ENCODE measurements around the gene CDYL. TPM values are rescaled to one million over a fixed set of nuclear protein-coding genes. Genes with fewer than 3 reads are reported as not detected.

Gene CDYL
- total RNA-seq, 4 donors from 2014 or later, result 42.2 to 70.6 (median 49.0) TPM

DNA sequence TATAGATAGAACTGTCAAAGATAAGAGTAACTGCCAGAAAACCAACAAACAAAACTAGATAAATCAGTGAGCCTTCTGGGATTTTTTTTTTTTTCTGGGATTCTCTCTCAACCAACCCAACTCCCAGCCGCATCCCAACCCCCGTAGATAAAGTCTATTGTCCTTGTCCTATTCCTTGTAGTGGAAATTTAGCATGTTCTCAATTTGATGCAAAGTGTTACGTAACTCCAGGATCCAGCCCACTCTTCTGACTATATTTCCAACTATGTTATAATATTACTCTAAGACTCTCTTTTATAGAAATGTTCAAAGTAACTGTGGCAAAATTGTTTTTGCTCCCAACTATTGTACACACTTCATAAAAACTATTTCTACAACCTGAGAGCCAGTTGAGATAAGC, 15.4 kb upstream of the CDYL start:
- Histone ChIP-seq H3K4me1 (no peaks in the 10 kb centered on the region), H3K27ac (no peak overlapping the region), H3K27me3 (no peaks in the 10 kb centered on the region), H3K4me3 (no peak overlapping the region), H3K36me3 (no peaks in the 10 kb centered on the region), H3K9me3 (peaks cover 3% of the 10 kb centered on the region)
- TF ChIP-seq EP300 (IDR thresholded peaks at IDR 0.05), result no peak
- no peak for TF ChIP-seq POLR2A (IDR thresholded peaks at IDR 0.05)
- no peak for TF ChIP-seq POLR2AphosphoS5 (IDR thresholded peaks at IDR 0.05)
- TF ChIP-seq, protein P1, sequence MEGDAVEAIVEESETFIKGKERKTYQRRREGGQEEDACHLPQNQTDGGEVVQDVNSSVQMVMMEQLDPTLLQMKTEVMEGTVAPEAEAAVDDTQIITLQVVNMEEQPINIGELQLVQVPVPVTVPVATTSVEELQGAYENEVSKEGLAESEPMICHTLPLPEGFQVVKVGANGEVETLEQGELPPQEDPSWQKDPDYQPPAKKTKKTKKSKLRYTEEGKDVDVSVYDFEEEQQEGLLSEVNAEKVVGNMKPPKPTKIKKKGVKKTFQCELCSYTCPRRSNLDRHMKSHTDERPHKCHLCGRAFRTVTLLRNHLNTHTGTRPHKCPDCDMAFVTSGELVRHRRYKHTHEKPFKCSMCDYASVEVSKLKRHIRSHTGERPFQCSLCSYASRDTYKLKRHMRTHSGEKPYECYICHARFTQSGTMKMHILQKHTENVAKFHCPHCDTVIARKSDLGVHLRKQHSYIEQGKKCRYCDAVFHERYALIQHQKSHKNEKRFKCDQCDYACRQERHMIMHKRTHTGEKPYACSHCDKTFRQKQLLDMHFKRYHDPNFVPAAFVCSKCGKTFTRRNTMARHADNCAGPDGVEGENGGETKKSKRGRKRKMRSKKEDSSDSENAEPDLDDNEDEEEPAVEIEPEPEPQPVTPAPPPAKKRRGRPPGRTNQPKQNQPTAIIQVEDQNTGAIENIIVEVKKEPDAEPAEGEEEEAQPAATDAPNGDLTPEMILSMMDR (IDR thresholded peaks at IDR 0.05), result no peak
- WGBS, result 87% methylated on average over 3 of the region's 3 CpGs
- no peak for DNase-seq (ENCODE audit: low spot score in 2 of 2)

DNA sequence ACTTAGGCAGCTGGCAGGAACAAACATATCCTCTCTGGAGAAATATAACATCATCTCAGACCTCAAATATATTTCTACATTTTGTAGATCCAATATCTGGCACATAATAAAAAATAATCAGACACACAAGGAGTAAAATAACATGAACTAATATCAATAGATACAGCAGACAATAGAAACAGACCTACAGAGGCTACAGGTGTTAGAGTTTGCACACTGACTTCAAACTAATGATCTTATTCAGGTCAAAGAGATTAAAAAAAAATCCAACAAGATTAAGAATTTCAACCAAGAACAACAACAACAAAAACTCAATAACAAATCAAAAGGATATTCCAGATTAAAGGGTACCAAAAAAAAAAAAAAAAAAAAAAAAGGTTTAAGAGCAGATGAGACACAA, 13.9 kb upstream of the CDYL start:
- Histone ChIP-seq H3K36me3 (no peaks in the 10 kb centered on the region), H3K4me1 (no peaks in the 10 kb centered on the region), H3K9me3 (peaks cover 3% of the 10 kb centered on the region), H3K27me3 (no peaks in the 10 kb centered on the region), H3K4me3 (no peak overlapping the region), H3K27ac (no peak overlapping the region)
- TF ChIP-seq POLR2A (IDR thresholded peaks at IDR 0.05) (no peak), EP300 (IDR thresholded peaks at IDR 0.05) (no peak), POLR2AphosphoS5 (IDR thresholded peaks at IDR 0.05) (no peak)
- TF ChIP-seq, protein P1 (IDR thresholded peaks at IDR 0.05), result no peak
- DNase-seq (ENCODE audit: low spot score in 2 of 2), result no peak

DNA sequence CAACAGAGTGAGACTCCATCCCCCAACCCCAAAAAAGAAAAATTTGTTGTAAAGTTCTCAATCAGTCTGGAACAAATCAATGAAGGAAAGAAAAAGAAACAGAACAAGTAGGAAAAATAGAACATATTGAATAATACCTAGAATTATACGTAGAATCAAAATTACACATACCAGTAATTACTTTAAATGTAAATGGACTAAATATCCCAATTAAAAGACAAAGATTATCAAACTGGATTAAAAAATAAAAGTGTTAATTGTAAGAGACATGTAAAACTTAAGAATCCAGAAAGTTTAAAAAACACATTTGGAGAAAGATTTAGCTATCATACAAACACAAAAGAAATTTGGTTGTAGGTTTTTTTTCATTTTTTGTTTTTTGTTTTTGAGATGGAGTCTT, 12.3 kb upstream of the CDYL start:
- DNase-seq (ENCODE audit: low spot score in 2 of 2), result no peak
- Histone ChIP-seq H3K4me1 (no peaks in the 10 kb centered on the region), H3K9me3 (peaks cover 3% of the 10 kb centered on the region), H3K36me3 (no peaks in the 10 kb centered on the region), H3K27ac (no peak overlapping the region), H3K4me3 (no peak overlapping the region), H3K27me3 (no peaks in the 10 kb centered on the region)
- TF ChIP-seq POLR2AphosphoS5 (IDR thresholded peaks at IDR 0.05), result no peak
- TF ChIP-seq, protein P1 (IDR thresholded peaks at IDR 0.05), result no peak
- no peak for TF ChIP-seq POLR2A (IDR thresholded peaks at IDR 0.05)
- no peak for TF ChIP-seq EP300 (IDR thresholded peaks at IDR 0.05)
- WGBS, result 97% methylated on average over 1 of the region's 1 CpG

DNA sequence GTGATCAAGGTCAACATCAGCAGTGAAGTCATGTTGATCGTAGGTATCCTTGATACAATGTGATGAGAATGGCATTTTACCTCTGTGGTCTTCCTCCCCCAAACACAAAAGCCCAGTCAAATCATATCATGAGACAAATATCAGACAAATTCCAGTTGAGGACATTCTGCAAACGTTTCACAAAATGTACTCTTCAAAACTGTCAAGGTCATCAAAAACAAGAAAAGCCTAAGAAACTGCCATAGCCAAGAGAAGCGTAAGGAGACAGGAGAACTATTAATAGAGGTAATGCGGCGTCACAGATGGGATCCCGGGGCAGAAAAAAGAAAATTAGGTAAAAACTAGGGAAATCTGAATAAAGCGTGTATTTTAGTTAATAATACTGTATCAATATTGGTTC, 7.4 kb upstream of the CDYL start:
- no peak for TF ChIP-seq POLR2A (IDR thresholded peaks at IDR 0.05)
- TF ChIP-seq, protein P1 (IDR thresholded peaks at IDR 0.05), result no peak
- TF ChIP-seq POLR2AphosphoS5 (IDR thresholded peaks at IDR 0.05), result no peak
- TF ChIP-seq EP300 (IDR thresholded peaks at IDR 0.05), result no peak
- Histone ChIP-seq H3K4me1 (no peaks in the 10 kb centered on the region), H3K36me3 (no peaks in the 10 kb centered on the region), H3K27me3 (no peaks in the 10 kb centered on the region), H3K27ac (no peak overlapping the region), H3K9me3 (peaks cover 3% of the 10 kb centered on the region), H3K4me3 (no peak overlapping the region)
- WGBS, result 89% methylated on average over 7 of the region's 7 CpGs
- DNase-seq (ENCODE audit: low spot score in 2 of 2), result no peak

DNA sequence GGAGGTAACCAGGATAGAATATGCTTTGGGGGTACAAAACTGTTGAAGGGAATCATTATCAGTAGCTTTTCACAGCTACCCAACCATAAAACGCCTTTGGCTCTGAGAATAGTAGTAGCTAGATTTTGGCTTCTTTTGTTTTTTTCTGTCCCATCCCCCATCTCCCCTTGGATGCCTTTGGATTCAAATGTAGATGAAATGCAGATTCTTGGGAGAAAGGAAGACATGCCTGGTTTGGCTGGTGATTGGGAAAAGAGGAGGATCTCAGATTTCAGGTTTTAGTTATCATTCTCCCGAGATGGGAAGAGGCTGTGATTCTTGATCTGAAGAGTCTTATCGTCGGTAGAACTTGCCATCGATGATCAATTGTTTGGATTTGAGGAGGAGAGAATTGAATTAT, 3.5 kb upstream of the CDYL start:
- Histone ChIP-seq H3K36me3 (no peaks in the 10 kb centered on the region), H3K9me3 (no peaks in the 10 kb centered on the region), H3K27me3 (no peaks in the 10 kb centered on the region), H3K4me3 (no peak overlapping the region), H3K27ac (no peak overlapping the region), H3K4me1 (peaks cover 14% of the 10 kb centered on the region)
- WGBS, result 61% methylated on average over 5 of the region's 5 CpGs
- TF ChIP-seq, protein P1 (IDR thresholded peaks at IDR 0.05), result no peak
- TF ChIP-seq POLR2AphosphoS5 (IDR thresholded peaks at IDR 0.05) (no peak), POLR2A (IDR thresholded peaks at IDR 0.05) (no peak)
- no peak for DNase-seq (ENCODE audit: low spot score in 2 of 2)

Measured in suprapubic skin (tissue), 4 donors.